ENCODE results near the gene FABP1.

The FABP1 gene

GRCh38 chr2:88136817-88137216, 9.0 kb upstream of the FABP1 start:
- DNase-seq, result no peak

GRCh38 chr2:88133875-88134274, 6.0 kb upstream of the FABP1 start:
- no peak for DNase-seq

- no peak for DNase-seq
Measured at GRCh38 chr2:88131999-88132368, 4.1 kb upstream of the FABP1 start.

- DNase-seq, result no peak
Measured at GRCh38 chr2:88131201-88131998, 3.5 kb upstream of the FABP1 start.

- no peak for DNase-seq
Measured at GRCh38 chr2:88129313-88129959, 1.6 kb upstream of the FABP1 start.

- no peak for DNase-seq
Measured at GRCh38 chr2:88128654-88129312, 921 bp upstream of the FABP1 start.

GRCh38 chr2:88127638-88127887, 299 bp downstream of the FABP1 start:
- no peak for DNase-seq

GRCh38 chr2:88126772-88127637, 857 bp downstream of the FABP1 start:
- DNase-seq, result no peak

GRCh38 chr2:88125924-88126771, 1.7 kb downstream of the FABP1 start:
- no peak for DNase-seq

- DNase-seq, result no peak
Measured at GRCh38 chr2:88125344-88125923, 2.4 kb downstream of the FABP1 start.

- DNase-seq, result no peak
Measured at GRCh38 chr2:88123975-88124917, 3.6 kb downstream of the FABP1 start.

GRCh38 chr2:88123164-88123974, 4.5 kb downstream of the FABP1 start:
- no peak for DNase-seq

- DNase-seq, result no peak
Measured at GRCh38 chr2:88122141-88122884, 5.5 kb downstream of the FABP1 start.

- DNase-seq, result no peak
Measured at GRCh38 chr2:88121678-88122077, 6.2 kb downstream of the FABP1 start.

GRCh38 chr2:88117973-88118372, 9.9 kb downstream of the FABP1 start:
- no peak for DNase-seq

GRCh38 chr2:88116669-88117432, 11.0 kb downstream of the FABP1 start:
- DNase-seq, result no peak

GRCh38 chr2:88115825-88116518, 11.9 kb downstream of the FABP1 start:
- no peak for DNase-seq

GRCh38 chr2:88114889-88115288, 13.0 kb downstream of the FABP1 start:
- DNase-seq, result no peak
